Endothelial cell of umbilical vein (primary cell): Measurements from ENCODE around the gene EIF2D. TPM values are rescaled to one million over a fixed set of nuclear protein-coding genes. Genes with fewer than 3 reads are reported as not detected.

Source experiments
- BruUV-seq: library from RNA; stranded (reverse); fragments of 400-500 nt; replicated peaks from 2 replicates; lab custom pipeline; 2021; lab: Mats Ljungman, UMichigan
- CTCF ChIA-PET: fragments of 300-600, 350-600 bp; sonication (Branson Sonifier 250); formaldehyde crosslinking; loops from one replicate; lab custom pipeline; 2021; ENCODE audit warnings: antibody characterized with exemption, inconsistent platforms; lab: Charles Lee
- POLR2A ChIA-PET: fragments of 300-600, 350-600 bp; sonication (Branson Sonifier 250); formaldehyde crosslinking; loops from one replicate; lab custom pipeline; 2021; ENCODE audit warnings: antibody characterized with exemption, inconsistent platforms; lab: Charles Lee
- DNase-seq: peaks from one replicate; pipeline ENCODE4 v3.0.0-alpha.2; 2011; ENCODE audit warnings: low read depth, low spot score
- FAIRE-seq: peaks from 2 replicates; lab custom pipeline; 2011; peaks lifted over from hg19 to GRCh38; lab: Jason Lieb, UNC
- H2AFZ ChIP-seq: 2 replicates; pipeline ENCODE4 v1.6.0; 2012; ENCODE audit warnings: low read depth, low read length, control low read depth, inconsistent platforms
- H3K27ac ChIP-seq: 2 replicates; pipeline ENCODE4 v1.5.1; 2011; ENCODE audit warnings: low read depth, mild to moderate bottlenecking, control low read depth, low read length, moderate library complexity; ENCODE audit not compliant: insufficient read depth
- H3K27me3 ChIP-seq, 2 experiments: 2 replicates each; pipeline versions ENCODE4 v1.6.0 to v1.6.1; 2011; ENCODE audit warnings: low read length in 2 of 2, mixed read lengths in 1 of 2; ENCODE audit not compliant: control insufficient read depth in 2 of 2, insufficient read depth in 2 of 2
- H3K36me3 ChIP-seq, 2 experiments: 2 replicates in 1 of 2; 3 replicates in 1 of 2; pipeline ENCODE4 v1.5.1; 2011; ENCODE audit warnings: low read length in 2 of 2, mild to moderate bottlenecking in 1 of 2, moderate library complexity in 1 of 2; ENCODE audit not compliant: control insufficient read depth in 2 of 2, insufficient read depth in 2 of 2; ENCODE audit errors: extremely low read depth in 1 of 2
- H3K4me1 ChIP-seq: 3 replicates; pipeline ENCODE4 v1.5.1; 2011; ENCODE audit warnings: mild to moderate bottlenecking, low read length; ENCODE audit not compliant: control insufficient read depth, insufficient read depth; ENCODE audit errors: extremely low read depth
- H3K4me2 ChIP-seq: 2 replicates; pipeline ENCODE4 v1.6.1; 2011; ENCODE audit warnings: low read length, control low read depth, mixed read lengths; ENCODE audit not compliant: insufficient read depth
- H3K4me3 ChIP-seq, 3 experiments: fragments of 200-600 bp in 1 of 3; sonication (generic), shearing (Covaris generic) in 1 of 3; replicated peaks in 1 of 3; 2 replicates each; pipeline ENCODE4 v1.5.1; 2011 to 2016; ENCODE audit warnings: control low read depth in 3 of 3, low read length in 3 of 3, mild to moderate bottlenecking in 2 of 3, inconsistent platforms in 1 of 3, low read depth in 1 of 3, moderate library complexity in 1 of 3; ENCODE audit not compliant: insufficient read depth in 1 of 3
- H3K79me2 ChIP-seq: 2 replicates; pipeline ENCODE4 v1.6.0; 2012; ENCODE audit warnings: low read length, inconsistent platforms; ENCODE audit not compliant: control insufficient read depth, insufficient read depth
- H3K9ac ChIP-seq: replicated peaks from 2 replicates; pipeline ENCODE3; 2011; ENCODE audit warnings: low read length, control low read depth; ENCODE audit not compliant: insufficient read depth; ENCODE audit errors: extremely low read depth
- H3K9me1 ChIP-seq: replicated peaks from 3 replicates; pipeline ENCODE4 v1.6.0; 2011; ENCODE audit warnings: mild to moderate bottlenecking, low read length; ENCODE audit not compliant: control insufficient read depth, insufficient read depth; ENCODE audit errors: extremely low read depth
- H3K9me3 ChIP-seq: replicated peaks from 2 replicates; pipeline ENCODE4 v1.5.1; 2012; ENCODE audit warnings: low read length, inconsistent platforms; ENCODE audit not compliant: control insufficient read depth, insufficient read depth
- H4K20me1 ChIP-seq: replicated peaks from 2 replicates; pipeline ENCODE3; 2011; ENCODE audit warnings: mild to moderate bottlenecking, low read length; ENCODE audit not compliant: control insufficient read depth, insufficient read depth; ENCODE audit errors: extremely low read depth
- CTCF ChIP-seq, 2 donors: IDR thresholded peaks; 1 replicate in 1 of 2; 2 replicates in 1 of 2; pipeline ENCODE4 v1.5.1; 2011; ENCODE audit warnings: low read length in 2 of 2, mild to moderate bottlenecking in 2 of 2, moderate library complexity in 2 of 2, control low read depth in 1 of 2, inconsistent platforms in 1 of 2, low read depth in 1 of 2; ENCODE audit not compliant: insufficient read depth in 1 of 2; ENCODE audit errors: extremely low read depth in 1 of 2
- EZH2 ChIP-seq: IDR thresholded peaks from 2 replicates; pipeline ENCODE4 v1.6.1; 2012; ENCODE audit warnings: borderline replicate concordance, low read depth, mild to moderate bottlenecking, moderate library complexity, low read length, inconsistent platforms; ENCODE audit not compliant: severe bottlenecking
- FOS ChIP-seq: IDR thresholded peaks from 2 replicates; pipeline ENCODE4 v1.6.1; 2011; ENCODE audit warnings: mild to moderate bottlenecking, low read length, moderate library complexity, borderline replicate concordance; ENCODE audit not compliant: insufficient read depth
- GATA2 ChIP-seq: IDR thresholded peaks from 2 replicates; pipeline ENCODE4 v1.7.0; 2011; ENCODE audit warnings: low read depth, mild to moderate bottlenecking, moderate library complexity, mixed read lengths, low read length; ENCODE audit not compliant: insufficient read length, insufficient read depth
- JUN ChIP-seq: IDR thresholded peaks from 2 replicates; pipeline ENCODE4 v1.6.1; 2011; ENCODE audit warnings: borderline replicate concordance, low read depth; ENCODE audit not compliant: insufficient read length, insufficient read depth
- MAX ChIP-seq: IDR thresholded peaks from 2 replicates; pipeline ENCODE4 v1.6.1; 2011; ENCODE audit not compliant: insufficient read depth, insufficient read length
- MYC ChIP-seq: IDR thresholded peaks from one replicate; pipeline ENCODE4 v1.6.1; 2011; ENCODE audit warnings: mild to moderate bottlenecking, low read depth, low read length
- POLR2A ChIP-seq: IDR thresholded peaks from 2 replicates; pipeline ENCODE4 v1.6.1; 2012; ENCODE audit warnings: low read depth, mild to moderate bottlenecking, control low read depth, low read length
- POLR2AphosphoS5 ChIP-seq: IDR thresholded peaks from 2 replicates; pipeline ENCODE4 v1.6.1; 2012; ENCODE audit warnings: low read depth, mild to moderate bottlenecking, control low read depth, low read length, moderate library complexity; ENCODE audit not compliant: insufficient read depth
- dilution Hi-C: fragments of 300-500 bp; cut with MboI; formaldehyde crosslinking; loops from one replicate; pipeline ENCODE4 v1.15.0; 2019; ENCODE audit warnings: low sequenced_read_pairs; ENCODE audit not compliant: extremely low pct_ligation_motif_present
- intact Hi-C: fragments of 100-400 bp; cut with micrococcal nuclease; formaldehyde crosslinking; loops from one replicate; pipeline ENCODE4 v1.10.0; 2022
- polyA plus RNA-seq, 4 experiments: library from polyadenylated mRNA; depleted of rRNA in 3 of 4; stranded (reverse) in 3 of 4; unstranded in 1 of 4; fragments of >200 nt; gene quantifications; 2 replicates each; pipeline versions ENCODE4 v1.2.1 to v1.2.3, GENCODE V29; 2011 to 2012; ENCODE audit warnings: missing spikeins in 1 of 4
- total RNA-seq: library from RNA; stranded (reverse); gene quantifications from 2 replicates; pipeline ENCODE4 v1.2.3, GENCODE V29; 2021

The EIF2D gene
- total and polyA plus RNA-seq, 2 donors (not counting 3 experiments of a cell fraction or from before 2014, with no cell fraction given), result 48.0 to 54.1 TPM

DNA sequence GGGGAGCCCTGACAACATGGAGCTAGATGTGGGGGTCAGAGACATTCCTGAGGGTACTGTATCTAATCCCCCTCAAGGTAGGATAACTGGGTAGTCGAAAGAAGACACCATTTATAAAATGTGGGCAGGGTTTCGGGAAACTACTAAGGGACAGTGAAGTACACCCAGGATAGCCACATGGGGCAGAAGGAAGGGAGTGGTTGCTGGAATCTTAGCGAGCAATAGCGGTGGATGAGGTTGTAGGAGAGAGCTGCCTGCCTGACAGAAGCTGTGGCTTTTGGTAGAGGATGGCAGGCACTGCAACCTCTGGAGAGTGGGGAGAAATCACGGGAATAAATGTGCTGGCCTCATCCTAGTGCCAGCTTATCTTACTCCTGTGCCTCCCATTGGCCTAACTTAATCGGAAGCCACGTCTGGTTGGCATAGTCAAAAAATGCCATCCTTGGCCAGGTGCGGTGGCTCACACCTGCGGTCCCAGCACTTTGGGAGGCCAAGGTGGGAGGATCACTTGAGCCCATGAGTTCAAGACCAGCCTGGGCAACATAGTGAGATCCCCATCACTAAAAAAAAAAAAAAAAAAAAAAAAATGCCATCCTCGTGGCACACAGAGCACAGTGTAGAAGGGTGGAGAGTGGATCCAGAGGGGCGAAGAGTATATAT lies 49.0 kb upstream of the EIF2D start:
- H3K4me2 ChIP-seq, result no peak overlapping the region
- peaks cover 43 to 44% of the 10 kb centered on the region in 2 experiments for H3K27me3 ChIP-seq
- no peaks in the 10 kb centered on the region for H3K4me1 ChIP-seq
- POLR2A ChIA-PET, result no interaction called here
- no TSS peak for BruUV-seq
- H3K4me3 ChIP-seq, result no peak overlapping the region
- no peaks in the 10 kb centered on the region for H4K20me1 ChIP-seq
- dilution Hi-C loops, result no loop called here
- no peak overlapping the region for H3K9ac ChIP-seq
- H3K27ac ChIP-seq, result no peak overlapping the region
- CTCF ChIA-PET, result interaction anchor here (1.1 to 15.0 kb wide), 6 partner anchors 13 to 182 kb away, joined by 3 to 663 read pairs (median 26); partner anchors contain the start of gene DYRK3
- H3K9me3 ChIP-seq, result no peaks in the 10 kb centered on the region
- H3K9me1 ChIP-seq, result no peaks in the 10 kb centered on the region
- no peak for TF ChIP-seq FOS
- no peak for TF ChIP-seq POLR2A
- TF ChIP-seq MAX, result no peak
- no peak for TF ChIP-seq POLR2AphosphoS5
- no peak for TF ChIP-seq GATA2
- no peak for TF ChIP-seq MYC
- TF ChIP-seq CTCF (IDR thresholded peaks at IDR 0.05; ENCODE audit: extremely low read depth in 1 of 2, insufficient read depth in 1 of 2, low read depth in 1 of 2, low read length in 2 of 2), result no peak
- TF ChIP-seq JUN, result no peak
- no peak for TF ChIP-seq EZH2
- no peaks in the 10 kb centered on the region for H3K36me3 ChIP-seq
- H3K79me2 ChIP-seq, result no peaks in the 10 kb centered on the region
- H2AFZ ChIP-seq, result no peak overlapping the region
- FAIRE-seq (no peak), DNase-seq (no peak)
- intact Hi-C loops, result no loop called here
